GM12878 (cell line): ENCODE results near the gene UAP1.

Experiments used
- CHD2 ChIP-seq: IDR thresholded peaks from 2 replicates; pipeline ENCODE4 v1.6.1; 2011; ENCODE audit warnings: low read depth, low read length, improper control_type of control experiment, borderline replicate concordance
- DPF2 ChIP-seq: fragments of 450-650 bp; IDR thresholded peaks from 2 replicates; pipeline ENCODE4 v1.6.1; 2017; ENCODE audit warnings: mild to moderate bottlenecking
- EP300 ChIP-seq, 2 experiments: fragments of 150-350 bp in 1 of 2; IDR thresholded peaks; 2 replicates each; pipeline ENCODE4 v1.6.1; 2011 to 2012; ENCODE audit warnings: low read depth in 2 of 2, low read length in 2 of 2, borderline replicate concordance in 1 of 2, improper control_type of control experiment in 1 of 2, inconsistent platforms in 1 of 2; ENCODE audit not compliant: control insufficient read depth in 1 of 2
- HDGF ChIP-seq: fragments of 450-650 bp; IDR thresholded peaks from 2 replicates; pipeline ENCODE4 v1.6.1; 2016; ENCODE audit warnings: antibody characterized with exemption
- YY1 ChIP-seq: IDR thresholded peaks from 2 replicates; pipeline ENCODE4 v1.6.1; 2011; ENCODE audit warnings: low read depth, mild to moderate bottlenecking, low read length
- TF ChIP-seq, protein P1 (sequence below): fragments of 450-650 bp; IDR thresholded peaks from 2 replicates; pipeline ENCODE4 v1.6.1; 2017; ENCODE audit warnings: mild to moderate bottlenecking

GRCh38 chr1:162612606-162613400, 51.3 kb downstream of the UAP1 start:
- no peak for TF ChIP-seq EP300 (IDR thresholded peaks at IDR 0.05; ENCODE audit: borderline replicate concordance in 1 of 2, control insufficient read depth in 1 of 2, low read depth in 2 of 2, low read length in 2 of 2)
- no peak for TF ChIP-seq HDGF
- TF ChIP-seq, protein P1, sequence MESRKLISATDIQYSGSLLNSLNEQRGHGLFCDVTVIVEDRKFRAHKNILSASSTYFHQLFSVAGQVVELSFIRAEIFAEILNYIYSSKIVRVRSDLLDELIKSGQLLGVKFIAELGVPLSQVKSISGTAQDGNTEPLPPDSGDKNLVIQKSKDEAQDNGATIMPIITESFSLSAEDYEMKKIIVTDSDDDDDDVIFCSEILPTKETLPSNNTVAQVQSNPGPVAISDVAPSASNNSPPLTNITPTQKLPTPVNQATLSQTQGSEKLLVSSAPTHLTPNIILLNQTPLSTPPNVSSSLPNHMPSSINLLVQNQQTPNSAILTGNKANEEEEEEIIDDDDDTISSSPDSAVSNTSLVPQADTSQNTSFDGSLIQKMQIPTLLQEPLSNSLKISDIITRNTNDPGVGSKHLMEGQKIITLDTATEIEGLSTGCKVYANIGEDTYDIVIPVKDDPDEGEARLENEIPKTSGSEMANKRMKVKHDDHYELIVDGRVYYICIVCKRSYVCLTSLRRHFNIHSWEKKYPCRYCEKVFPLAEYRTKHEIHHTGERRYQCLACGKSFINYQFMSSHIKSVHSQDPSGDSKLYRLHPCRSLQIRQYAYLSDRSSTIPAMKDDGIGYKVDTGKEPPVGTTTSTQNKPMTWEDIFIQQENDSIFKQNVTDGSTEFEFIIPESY: no peak
- TF ChIP-seq CHD2: no peak
- no peak for TF ChIP-seq DPF2
- TF ChIP-seq YY1: no peak
